Activated naive CD4-positive, alpha-beta T cell treated with anti-CD3 and anti-CD28 coated beads, Interleukin-2, amount 50 U/mL, for 72 hours (primary cell): ENCODE data around the gene EFCAB14. TPM values are rescaled to one million over a fixed set of nuclear protein-coding genes. Genes with fewer than 3 reads are reported as not detected.
A peak's percentile ranks its signal among the peaks of the same experiment; 100 is the strongest.
"Not testable (repeated sequence)": the region's sequence is repeated elsewhere in the genome, so short reads cannot be mapped to it uniquely, and the experiment has no call there.

Source experiments
- ATAC-seq, 2 donors: fragments of 150-1000 bp; cut with Tn5 transposase; 2 replicates each; pipeline ENCODE4 v1.10.0; 2021; ENCODE audit warnings: mild to moderate bottlenecking in 2 of 2, moderate library complexity in 2 of 2
- DNase-seq, 2 donors: peaks; one replicate each; pipeline ENCODE4 v3.0.0; 2021 to 2022; ENCODE audit warnings: low spot score in 2 of 2
- H3K27ac Mint-ChIP-seq, 2 donors: one replicate each; pipeline ENCODE4 v1.8.0; 2022; ENCODE audit warnings: mild to moderate bottlenecking in 2 of 2, mixed read lengths in 2 of 2
- H3K36me3 Mint-ChIP-seq, 2 donors: one replicate each; pipeline ENCODE4 v1.8.0; 2022; ENCODE audit warnings: mixed read lengths in 2 of 2
- H3K9me3 Mint-ChIP-seq, 2 donors: one replicate each; pipeline ENCODE4 v1.8.0; 2022; ENCODE audit warnings: mixed read lengths in 2 of 2
- total RNA-seq, 2 donors: library from RNA; stranded (reverse); gene quantifications; one replicate each; pipeline ENCODE4 v1.2.3, GENCODE V29; 2022

Gene EFCAB14
- total RNA-seq, 2 donors from 2014 or later, result 41.4 to 45.1 TPM

GRCh38 chr1:46694676-46695075 lies 24.2 kb downstream of the EFCAB14 start:
- DNase-seq, H3K27ac Mint-ChIP-seq, ATAC-seq, H3K9me3 Mint-ChIP-seq: not testable (repeated sequence)
- H3K36me3 Mint-ChIP-seq, result peaks cover 11 to 14% of the 10 kb centered on the region in 2 donors

- ATAC-seq, result no peak
- no peak for DNase-seq
- Mint-ChIP-seq H3K36me3 (peaks cover 21 to 22% of the 10 kb centered on the region in 2 donors), H3K27ac (peak overlapping the region in 1 of 2 donors; percentile 29), H3K9me3 (peaks cover 0 to 6% of the 10 kb centered on the region in 2 donors)
Measured at GRCh38 chr1:46692811-46693770, 25.8 kb downstream of the EFCAB14 start.

DNA sequence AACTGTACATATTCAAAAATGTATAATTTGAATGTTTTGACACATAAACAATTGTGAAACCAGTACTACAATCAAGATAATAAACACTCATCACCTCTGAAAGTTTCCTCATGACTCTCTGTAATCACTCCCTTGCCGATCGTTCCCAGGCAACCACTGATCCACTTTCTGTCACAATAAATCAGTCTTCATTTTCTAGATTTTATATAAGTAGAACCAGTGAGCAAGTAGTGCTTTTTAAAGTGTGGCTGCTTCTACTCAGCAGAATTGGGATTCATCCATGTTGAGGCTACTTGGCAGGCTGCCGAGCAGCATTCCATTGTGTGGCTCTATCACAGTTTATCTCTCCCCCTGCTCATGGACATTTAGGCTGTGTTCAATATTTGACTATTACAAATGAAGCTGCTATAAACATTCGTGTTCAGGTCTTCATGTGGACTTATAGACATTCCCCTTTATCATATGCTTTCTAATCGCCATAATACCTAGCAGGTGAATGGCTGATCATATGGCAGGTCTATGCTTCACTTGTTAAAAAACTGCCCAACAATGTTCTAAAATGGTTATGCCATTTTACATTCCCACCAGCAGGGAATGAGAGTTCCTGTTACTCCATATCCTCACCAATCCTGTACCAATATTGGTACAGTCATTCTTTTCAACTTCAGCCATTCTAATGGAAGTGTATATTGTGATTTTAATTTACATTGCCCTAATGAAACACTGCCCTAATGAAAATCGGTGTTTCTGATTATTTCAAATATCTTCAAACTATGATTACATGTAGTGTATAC lies 26.7 kb downstream of the EFCAB14 start:
- no peak for DNase-seq
- Mint-ChIP-seq H3K9me3 (peaks cover 0 to 6% of the 10 kb centered on the region in 2 donors), H3K27ac (peak overlapping the region in 1 of 2 donors; percentile 18), H3K36me3 (peaks cover 21 to 26% of the 10 kb centered on the region in 2 donors)
- no peak for ATAC-seq

GRCh38 chr1:46690931-46691421 lies 27.9 kb downstream of the EFCAB14 start:
- peaks cover 22 to 34% of the 10 kb centered on the region in 2 donors for H3K36me3 Mint-ChIP-seq
- H3K9me3 Mint-ChIP-seq, result peaks cover 0 to 6% of the 10 kb centered on the region in 2 donors
- DNase-seq (no peak), ATAC-seq (no peak)
- no peak overlapping the region for H3K27ac Mint-ChIP-seq

- peaks cover 12 to 24% of the 10 kb centered on the region in 2 donors for H3K36me3 Mint-ChIP-seq
- peak in 1 of 2 donors; percentile 87 for ATAC-seq
- H3K9me3 Mint-ChIP-seq, result no peaks in the 10 kb centered on the region
- DNase-seq, result no peak
- peak overlapping the region in 1 of 2 donors; percentile 75 for H3K27ac Mint-ChIP-seq
Measured at GRCh38 chr1:46689897-46690296, 29.0 kb downstream of the EFCAB14 start.

- Mint-ChIP-seq H3K36me3 (peaks cover 12 to 24% of the 10 kb centered on the region in 2 donors), H3K27ac (peak overlapping the region; percentile 31 to 75), H3K9me3 (no peaks in the 10 kb centered on the region)
- no peak for ATAC-seq
- DNase-seq, result no peak
Measured at GRCh38 chr1:46689356-46689755, 29.6 kb downstream of the EFCAB14 start.

DNA sequence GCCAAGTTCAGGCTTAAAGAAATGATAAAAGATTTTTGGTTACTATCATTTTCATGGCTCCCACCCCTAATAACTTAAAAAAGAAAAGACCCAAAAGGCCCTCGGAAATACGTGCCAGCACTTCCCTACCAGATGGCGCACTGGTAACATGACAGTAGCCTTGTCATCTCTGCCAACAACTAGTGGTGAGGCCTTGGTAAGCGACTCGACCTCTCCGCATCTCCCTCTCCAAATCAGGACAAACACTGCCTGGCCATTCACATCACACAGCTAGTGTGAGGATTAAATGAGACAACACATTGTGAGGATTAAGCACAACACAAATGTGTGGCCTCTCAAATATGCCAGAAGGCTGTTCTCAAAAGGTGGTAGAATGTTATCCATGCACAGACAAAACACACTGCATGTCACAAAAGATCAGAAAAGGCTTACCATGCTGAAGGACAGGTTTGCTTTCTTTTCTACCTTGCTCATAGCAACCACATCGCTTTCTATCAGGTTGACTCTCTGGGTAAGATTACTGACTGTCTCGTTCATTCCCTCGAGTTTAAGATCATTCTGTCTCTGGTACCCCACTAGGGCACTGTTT lies 30.9 kb downstream of the EFCAB14 start:
- Mint-ChIP-seq H3K27ac (peak overlapping the region; percentile 40 to 75), H3K36me3 (peaks cover 12 to 24% of the 10 kb centered on the region in 2 donors), H3K9me3 (no peaks in the 10 kb centered on the region)
- no peak for DNase-seq
- no peak for ATAC-seq

GRCh38 chr1:46687093-46687659 lies 31.7 kb downstream of the EFCAB14 start:
- DNase-seq (no peak), ATAC-seq (no peak)
- H3K36me3 Mint-ChIP-seq, result peaks cover 12 to 24% of the 10 kb centered on the region in 2 donors
- peak overlapping the region in 1 of 2 donors; percentile 84 for H3K27ac Mint-ChIP-seq
- H3K9me3 Mint-ChIP-seq, result no peaks in the 10 kb centered on the region

DNA sequence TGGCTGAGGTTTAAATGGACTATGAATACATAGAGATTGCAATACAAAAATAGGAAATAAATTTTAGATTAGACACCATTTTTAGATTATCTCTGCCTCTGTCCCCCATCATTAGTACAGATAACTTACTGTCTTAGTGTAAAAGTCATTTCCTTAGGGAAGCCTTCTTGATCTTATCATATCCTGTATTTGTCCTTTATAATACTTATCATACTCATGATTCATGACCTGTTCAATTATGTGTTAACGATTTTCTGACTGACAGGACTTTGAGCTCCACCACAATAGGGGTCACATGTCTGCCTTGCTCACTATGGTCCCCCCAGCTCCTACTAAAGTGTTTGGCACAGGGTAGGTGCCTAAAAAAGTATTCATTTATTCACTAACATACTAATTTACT lies 32.7 kb downstream of the EFCAB14 start:
- H3K9me3 Mint-ChIP-seq, result no peaks in the 10 kb centered on the region

DNA sequence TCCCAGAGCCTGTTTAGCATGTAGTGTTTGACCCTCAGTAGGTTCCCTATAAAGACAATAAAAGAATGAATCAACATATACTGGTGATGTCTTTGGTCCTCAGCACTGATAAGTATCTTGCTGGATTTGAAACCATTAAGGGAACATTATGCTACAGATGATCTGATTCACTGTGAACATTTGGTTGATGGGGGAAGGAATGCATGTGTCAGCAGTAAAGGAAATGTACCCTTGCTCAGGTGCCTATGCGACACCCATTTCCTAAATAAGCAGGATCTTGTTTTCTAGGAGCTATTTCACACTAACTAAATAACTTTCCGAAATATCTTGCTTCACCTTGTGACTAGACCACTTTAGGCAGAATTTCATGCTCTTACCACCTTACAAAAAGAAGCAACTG lies 34.2 kb downstream of the EFCAB14 start:
- peaks cover 16 to 34% of the 10 kb centered on the region in 2 donors for H3K36me3 Mint-ChIP-seq
- ATAC-seq, result peak in 1 of 2 donors; percentile 44
- DNase-seq, result no peak
- no peaks in the 10 kb centered on the region for H3K9me3 Mint-ChIP-seq
- H3K27ac Mint-ChIP-seq, result peak overlapping the region; percentile 42 to 63

More for the DNA sequence above, 32.7 kb downstream of the EFCAB14 start:
- Mint-ChIP-seq H3K36me3 (peaks cover 12 to 24% of the 10 kb centered on the region in 2 donors), H3K27ac (no peak overlapping the region)
- no peak for ATAC-seq
- DNase-seq, result no peak

DNA sequence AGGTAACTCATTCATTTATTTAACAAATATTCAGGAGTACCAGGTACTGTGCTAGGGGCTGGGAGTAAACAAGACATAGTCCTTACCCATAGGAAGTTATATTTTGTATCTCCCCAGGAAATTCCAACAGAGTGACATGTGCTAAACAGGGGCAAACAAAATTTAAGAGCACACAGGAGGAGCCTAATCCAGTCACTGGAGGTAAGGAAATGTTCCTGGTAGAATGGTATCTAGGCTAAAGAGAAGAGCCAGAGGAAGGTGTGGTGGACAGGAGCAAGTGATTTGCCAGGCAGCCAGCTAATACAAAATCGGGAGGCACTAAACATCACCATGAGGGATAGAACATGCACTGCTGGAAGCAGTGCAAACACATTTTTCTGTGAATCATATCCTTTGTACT lies 36.9 kb downstream of the EFCAB14 start:
- peaks cover 9 to 38% of the 10 kb centered on the region in 2 donors for H3K36me3 Mint-ChIP-seq
- H3K9me3 Mint-ChIP-seq, result no peaks in the 10 kb centered on the region
- peak overlapping the region in 1 of 2 donors; percentile 38 for H3K27ac Mint-ChIP-seq

GRCh38 chr1:46681333-46682034 lies 37.4 kb downstream of the EFCAB14 start:
- peaks cover 6 to 38% of the 10 kb centered on the region in 2 donors for H3K36me3 Mint-ChIP-seq
- no peak overlapping the region for H3K27ac Mint-ChIP-seq
- no peak for ATAC-seq
- DNase-seq, result no peak
- no peaks in the 10 kb centered on the region for H3K9me3 Mint-ChIP-seq

More for the DNA sequence above, 36.9 kb downstream of the EFCAB14 start:
- DNase-seq (no peak), ATAC-seq (no peak)

GRCh38 chr1:46679789-46680573 lies 38.9 kb downstream of the EFCAB14 start:
- DNase-seq (no peak), ATAC-seq (no peak)
- H3K36me3 Mint-ChIP-seq, result peaks cover 4 to 37% of the 10 kb centered on the region in 2 donors
- H3K27ac Mint-ChIP-seq, result peak overlapping the region in 1 of 2 donors; percentile 18
- H3K9me3 Mint-ChIP-seq, result no peaks in the 10 kb centered on the region

DNA sequence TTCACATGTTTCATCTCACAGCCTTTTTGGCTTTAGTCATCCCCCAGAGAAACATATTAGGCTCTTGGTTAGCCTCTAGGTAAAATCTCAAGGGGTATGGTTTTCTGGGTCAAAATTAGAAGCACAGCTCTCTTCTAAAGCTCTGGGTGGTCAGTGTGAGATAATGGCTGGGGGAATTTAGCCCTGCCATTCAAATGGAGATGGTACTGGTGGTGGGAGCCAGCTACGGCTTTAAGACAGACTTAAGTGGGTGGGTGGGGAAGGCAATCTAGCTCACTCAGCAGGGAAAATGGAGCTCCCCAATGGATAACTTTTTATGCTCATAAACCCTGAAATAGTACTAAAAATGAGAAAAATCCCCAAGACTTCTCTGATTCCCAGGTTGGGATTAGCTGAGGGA lies 41.6 kb downstream of the EFCAB14 start:
- Mint-ChIP-seq H3K9me3 (no peaks in the 10 kb centered on the region), H3K27ac (peak overlapping the region; percentile 70 to 94), H3K36me3 (peaks cover 4 to 37% of the 10 kb centered on the region in 2 donors)
- no peak for DNase-seq
- ATAC-seq, result no peak

DNA sequence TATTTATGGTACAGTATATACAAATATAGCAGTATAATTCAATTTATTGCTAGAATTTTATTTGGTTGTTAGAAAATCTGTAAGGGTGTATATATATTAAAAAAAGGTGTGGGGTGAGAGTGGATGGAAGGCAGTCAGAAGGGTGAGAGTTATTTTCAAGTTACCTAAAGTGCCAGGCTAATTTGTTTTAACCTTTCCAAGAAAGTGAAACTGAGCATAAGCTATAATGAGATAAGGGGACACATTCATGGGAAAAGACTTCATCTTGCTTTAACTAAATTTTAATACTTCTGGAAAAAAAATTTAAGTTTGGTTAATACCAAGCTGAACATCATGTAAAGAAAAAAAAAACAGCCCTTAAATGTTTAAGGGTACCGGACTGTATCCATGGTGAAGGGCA lies 42.4 kb downstream of the EFCAB14 start:
- peaks cover 4 to 37% of the 10 kb centered on the region in 2 donors for H3K36me3 Mint-ChIP-seq

More for the DNA sequence above, 42.4 kb downstream of the EFCAB14 start:
- no peak for ATAC-seq
- no peaks in the 10 kb centered on the region for H3K9me3 Mint-ChIP-seq
- peak overlapping the region; percentile 90 to 94 for H3K27ac Mint-ChIP-seq
- no peak for DNase-seq
